NCI-H2107 treated with DMSO at 0.1 percent for 48 hours (cell line): Measurements from ENCODE around the gene CD6.

Experiments
- DNase-seq: peaks from one replicate; lab custom pipeline; 2025; ENCODE audit not compliant: unreplicated experiment; lab: John Stamatoyannopoulos, UW

Gene CD6

DNA sequence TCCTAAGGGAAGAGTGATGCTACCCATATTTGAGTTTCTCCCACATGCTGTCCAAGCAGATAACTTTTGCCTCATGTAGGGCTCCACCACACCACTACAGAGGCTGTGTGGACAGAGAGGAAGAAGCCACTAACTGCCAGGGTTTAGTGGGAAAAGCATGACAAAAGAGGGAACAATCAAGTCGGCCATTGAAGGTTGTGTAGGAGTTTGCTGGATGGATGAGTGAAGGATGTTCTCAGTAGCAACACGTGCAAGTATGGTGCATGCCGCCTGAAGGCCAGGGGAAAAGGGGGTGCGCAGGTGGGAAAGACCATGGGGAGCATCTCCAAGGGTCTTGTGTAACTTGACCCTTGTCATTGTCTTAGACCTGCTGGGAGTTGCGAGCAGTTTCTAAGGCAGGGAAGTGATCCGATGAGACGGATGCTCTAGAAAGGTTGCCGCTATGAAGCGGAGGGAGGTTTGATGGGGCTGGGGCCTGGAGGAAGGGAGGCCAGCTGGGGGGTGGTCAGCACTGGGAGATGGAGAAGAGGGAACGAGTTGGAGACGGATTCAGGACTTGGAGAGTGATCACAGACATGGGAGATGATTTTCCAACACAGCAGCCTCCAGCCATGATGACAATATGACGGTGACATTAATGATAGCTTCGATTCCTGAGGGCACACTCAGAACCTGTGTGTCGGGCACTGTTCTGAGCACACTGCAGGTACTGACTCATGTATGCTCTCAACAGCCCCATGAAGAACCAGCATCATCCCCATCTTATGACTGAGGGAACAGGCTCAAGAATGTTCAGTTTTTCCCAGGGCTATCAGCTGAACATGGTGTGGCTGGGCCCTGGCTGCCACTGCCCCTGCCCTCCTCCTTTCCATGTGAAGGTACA is 53.7 kb downstream of the CD6 start:
- no peak for DNase-seq

DNA sequence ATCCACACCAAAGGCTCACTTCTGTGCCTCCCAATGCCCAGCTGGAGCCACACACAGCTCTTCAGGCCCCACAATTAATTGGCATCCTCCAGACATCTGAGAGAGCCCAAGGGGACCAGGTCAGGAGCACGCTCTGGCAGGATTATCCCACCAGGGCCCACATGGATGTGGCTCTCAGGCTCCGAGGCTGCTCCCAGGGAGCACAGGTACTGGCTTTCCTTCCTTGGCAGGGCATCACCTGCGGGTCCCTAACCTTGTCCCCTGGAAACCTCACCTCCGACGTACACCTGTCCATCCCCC is 54.3 kb downstream of the CD6 start:
- no peak for DNase-seq

DNA sequence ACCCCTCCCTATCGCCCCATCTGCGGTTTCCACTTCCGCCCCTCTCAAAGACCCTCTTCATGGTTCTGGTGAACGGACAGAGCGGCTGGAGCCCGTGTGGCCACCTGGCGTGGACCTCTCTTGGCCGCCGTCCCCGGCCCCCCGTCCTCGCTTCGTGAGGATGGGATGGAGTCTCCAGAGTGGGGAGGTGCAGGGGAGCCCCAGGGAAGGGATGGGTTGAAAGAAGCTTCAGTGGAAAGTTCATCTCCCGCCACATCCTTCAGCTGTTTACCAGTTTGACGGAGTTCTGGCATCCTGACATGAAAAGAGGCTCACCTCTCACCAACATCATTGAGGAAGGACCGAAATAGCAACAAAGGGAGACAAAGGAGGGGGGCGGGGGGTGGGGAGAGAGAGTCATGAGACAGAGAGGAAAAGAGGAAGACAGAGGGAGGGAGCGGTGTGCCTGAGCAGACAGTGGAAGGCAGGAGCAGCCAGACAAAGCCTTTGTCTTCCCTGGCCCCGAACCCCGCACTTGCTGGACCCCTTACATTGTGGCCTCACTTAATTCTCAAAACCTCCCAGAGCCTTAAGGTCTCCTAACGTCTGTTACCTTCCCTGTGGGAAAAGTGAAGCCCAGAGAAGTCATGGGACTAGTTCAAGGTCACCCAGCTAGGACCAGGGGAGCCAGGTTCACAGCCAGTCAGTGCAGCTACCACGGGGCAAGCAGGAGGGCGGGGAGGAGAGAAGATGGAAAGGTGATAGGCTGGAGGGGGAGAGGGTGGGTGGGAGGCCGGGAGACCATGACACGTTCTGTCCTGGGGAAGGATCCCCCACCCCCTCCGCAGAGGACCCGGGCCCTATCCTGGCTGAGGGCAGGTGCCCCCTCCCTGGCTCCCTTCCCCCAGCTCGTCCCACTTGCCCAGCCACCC is 54.9 kb downstream of the CD6 start:
- no peak for DNase-seq

DNA sequence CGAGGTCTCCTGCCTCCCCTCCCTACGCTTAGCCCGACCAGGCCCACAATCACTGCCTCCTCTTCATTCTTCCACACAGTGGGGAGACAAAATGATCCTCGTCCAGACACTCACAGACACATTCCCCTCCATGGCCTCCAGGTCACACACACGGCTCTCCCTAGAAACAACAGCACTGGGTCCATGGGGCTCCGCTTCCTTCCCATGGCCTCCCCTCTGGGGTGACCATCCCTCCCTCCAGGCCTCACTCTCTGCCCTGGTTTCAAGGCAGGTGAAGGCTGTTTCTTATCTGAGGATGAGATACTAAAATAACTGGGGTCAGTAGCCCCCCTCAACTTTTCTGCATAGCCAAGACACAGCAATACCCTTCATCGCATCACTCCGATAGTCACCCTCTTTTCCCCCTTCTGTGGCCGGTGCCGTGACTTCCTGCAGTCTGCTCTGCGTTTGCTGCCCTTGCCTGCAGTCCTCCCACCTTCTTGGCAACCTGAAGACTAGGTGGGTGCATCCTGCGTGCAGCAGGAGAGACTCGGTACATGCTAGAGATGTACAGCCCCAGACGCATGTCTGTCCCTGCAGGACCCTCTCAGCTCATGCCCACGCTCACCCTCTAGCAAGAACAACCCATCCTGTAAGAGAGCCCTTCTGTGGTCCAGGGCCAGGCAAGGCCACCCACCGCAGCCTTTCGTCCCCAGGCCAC is 55.8 kb downstream of the CD6 start:
- no peak for DNase-seq

DNA sequence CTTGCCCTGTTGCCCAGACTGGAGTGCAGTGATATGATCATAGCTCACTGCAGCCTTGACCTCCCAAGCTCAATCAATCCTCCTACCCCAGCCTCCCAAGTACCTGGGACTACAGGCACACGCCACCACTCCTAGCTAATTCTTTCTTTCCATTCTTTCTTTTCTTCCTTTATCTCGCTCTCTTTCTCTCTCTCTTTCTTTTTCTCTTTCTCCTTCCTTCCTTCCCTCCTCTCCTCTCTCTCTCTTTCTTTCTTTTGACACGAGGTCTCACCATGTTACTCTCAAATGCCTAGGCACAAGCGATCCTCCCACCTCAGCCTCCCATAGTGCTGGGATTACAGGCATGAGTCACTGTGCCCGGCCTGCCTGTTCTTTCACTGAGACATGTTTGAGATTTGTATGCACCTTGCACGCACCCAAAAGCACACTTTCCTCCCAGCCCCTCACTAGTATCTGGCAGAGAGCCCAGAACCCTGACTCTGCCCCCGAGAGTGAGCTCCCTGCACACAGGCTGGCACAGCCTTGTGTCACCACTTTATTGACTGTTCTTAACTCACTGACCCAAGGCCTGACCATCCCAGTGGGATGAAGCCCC is 56.8 kb downstream of the CD6 start:
- peak; percentile 34 for DNase-seq

DNA sequence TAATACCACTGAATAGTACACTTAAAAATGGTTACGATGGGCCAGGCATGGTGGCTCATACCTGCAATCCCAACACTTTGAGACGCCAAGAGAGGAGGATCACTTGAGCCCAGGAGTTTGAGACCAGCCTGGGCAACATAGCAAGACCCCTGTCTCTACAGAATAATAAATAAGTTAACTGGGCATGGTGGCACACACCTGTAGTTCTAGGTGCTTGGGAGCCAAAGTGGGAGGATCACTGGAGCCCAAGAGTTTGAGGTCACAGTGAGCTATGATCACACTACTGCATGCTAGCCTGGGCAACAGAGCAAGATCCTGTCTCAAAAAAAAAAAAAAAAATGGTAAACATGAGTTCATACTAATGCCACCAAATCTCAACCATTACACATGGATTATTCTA is 61.3 kb downstream of the CD6 start:
- DNase-seq: no peak

DNA sequence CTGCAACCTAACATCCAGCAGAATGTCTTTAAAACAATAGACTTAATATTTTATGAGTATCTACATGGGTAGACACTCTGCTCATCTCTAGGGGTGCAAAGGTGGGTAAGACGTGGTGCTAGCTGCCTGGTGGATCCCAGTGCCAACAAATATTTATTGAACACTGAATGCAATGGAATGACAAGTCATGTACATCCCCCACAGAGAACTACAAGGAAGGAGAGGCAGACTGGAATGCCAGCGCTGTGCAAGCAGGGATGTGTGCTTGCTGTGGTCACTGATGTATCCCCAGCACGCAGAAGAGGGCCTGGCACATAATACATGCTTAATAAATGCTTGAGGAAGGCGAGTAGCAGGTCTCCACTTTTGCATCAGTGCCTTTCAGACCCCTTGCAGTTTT is 61.9 kb downstream of the CD6 start:
- DNase-seq: no peak

DNA sequence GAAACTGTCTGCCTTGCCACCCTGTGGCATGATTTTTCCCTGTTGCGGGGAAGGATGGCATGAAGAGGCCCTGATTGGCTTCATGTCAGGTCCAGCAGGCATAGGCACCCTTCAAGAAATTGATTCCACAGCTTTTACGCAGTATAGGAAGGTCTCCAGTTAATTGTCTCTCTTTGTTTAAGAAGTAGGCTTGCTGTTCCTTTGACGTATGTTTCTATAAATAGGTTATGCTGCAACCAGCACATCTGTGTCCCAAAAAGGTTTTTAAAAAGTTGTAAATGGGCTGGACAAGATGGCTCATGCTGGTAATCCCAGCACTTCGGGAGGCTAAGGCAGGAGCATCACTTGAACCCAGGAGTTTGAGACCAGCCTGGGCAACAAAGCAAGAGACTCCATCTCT is 62.6 kb downstream of the CD6 start:
- no peak for DNase-seq

DNA sequence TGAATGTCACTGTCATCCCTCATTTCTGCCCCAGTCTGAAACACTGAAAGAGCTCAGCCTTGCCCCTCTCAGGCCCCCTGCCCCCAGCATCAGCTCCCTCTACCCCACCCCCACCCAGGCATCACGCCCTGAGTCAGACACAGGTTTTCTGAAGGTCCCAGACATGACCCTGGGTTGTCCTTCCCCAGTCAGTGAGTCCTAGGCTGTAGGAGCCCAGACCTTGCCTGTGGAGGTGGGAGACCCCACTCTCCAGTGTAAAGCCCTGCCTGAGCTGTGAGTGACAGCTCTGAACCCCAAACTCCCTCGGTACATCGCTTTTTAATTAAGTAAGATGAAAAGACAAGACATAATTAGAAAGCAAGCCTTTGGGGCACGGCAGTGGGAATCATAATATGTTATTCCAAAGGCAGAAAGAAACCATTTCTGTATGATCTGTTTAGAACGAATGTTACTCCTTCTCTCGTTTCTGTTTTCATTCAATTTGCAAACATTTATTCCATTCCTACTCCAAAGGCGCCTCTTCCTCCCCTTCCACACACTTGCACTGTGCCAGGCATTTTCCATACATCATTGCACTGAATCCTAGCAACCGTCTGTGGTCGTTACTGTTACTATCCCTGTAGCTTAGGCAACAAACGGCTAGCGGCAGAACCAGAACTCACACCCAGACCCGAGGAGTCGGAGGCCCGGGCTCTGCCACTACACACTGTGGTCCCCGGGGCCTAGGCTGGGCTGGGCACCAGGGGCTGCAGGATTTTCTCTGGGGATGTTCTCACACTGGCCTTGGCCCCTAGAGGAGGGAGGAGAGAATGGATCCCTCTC is 63.4 kb downstream of the CD6 start:
- DNase-seq: no peak

DNA sequence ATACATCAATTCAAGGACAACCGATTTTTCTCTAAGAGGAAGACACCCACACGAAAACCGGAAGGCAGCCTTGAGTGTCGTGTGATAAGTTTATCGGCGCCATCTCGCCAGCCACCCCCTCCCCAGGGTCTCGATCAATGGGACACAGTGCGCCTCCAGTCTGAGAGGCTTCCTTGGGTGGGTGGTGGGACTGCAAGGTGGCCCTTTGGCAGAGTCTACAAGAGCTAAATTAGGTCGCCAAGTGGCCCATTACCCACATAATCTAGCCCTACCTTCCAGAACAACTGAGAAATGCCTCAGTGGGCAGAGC is 64.0 kb downstream of the CD6 start:
- DNase-seq: no peak

DNA sequence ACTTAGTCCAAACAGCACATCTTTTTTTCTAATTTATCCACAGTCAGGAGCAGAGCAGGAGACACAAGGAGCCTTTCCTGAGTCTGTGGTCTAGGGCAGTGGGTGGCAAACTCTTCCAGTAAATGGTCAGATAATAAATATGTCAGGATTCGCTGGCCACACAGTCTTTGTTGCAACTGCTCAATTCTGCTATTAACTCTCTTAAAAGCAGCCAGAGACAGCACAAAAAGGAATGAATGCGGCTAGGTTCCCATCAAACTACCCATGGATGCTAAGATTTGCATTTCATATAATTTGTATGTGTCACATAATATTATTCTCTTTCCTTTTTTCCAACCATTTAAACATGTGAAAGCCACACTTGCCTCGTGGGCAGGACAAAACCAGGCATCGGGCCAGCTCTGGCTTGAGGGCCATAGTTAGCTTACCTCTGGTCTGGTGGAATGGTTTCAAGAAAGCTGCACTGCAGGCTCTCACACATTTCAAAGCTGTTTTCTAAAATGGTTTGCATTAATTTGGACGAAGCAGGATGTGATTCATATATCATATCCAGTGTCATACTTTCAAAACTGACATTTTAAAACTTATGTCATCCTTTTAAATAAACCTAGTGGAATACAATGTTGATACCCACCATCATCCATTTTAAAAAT is 66.1 kb downstream of the CD6 start:
- no peak for DNase-seq

DNA sequence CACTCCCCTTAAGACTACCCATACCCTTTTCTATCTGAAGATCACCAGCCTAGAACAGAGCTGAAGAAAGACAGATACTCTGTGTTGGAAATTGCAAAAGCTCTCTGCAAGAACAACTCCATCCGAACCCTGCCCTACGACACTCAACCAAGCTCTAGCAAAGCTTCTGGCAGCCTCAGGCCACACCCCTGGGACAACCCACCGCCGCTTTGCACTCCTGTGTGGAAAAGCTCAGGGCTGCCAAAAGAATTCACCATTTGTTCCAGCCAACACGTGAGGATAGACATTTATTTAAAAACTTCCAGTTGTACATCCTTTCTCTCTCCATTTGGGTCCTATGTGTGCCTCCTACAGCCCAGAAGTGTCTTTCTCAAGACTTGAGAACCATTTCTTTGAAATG is 68.4 kb downstream of the CD6 start:
- no peak for DNase-seq

DNA sequence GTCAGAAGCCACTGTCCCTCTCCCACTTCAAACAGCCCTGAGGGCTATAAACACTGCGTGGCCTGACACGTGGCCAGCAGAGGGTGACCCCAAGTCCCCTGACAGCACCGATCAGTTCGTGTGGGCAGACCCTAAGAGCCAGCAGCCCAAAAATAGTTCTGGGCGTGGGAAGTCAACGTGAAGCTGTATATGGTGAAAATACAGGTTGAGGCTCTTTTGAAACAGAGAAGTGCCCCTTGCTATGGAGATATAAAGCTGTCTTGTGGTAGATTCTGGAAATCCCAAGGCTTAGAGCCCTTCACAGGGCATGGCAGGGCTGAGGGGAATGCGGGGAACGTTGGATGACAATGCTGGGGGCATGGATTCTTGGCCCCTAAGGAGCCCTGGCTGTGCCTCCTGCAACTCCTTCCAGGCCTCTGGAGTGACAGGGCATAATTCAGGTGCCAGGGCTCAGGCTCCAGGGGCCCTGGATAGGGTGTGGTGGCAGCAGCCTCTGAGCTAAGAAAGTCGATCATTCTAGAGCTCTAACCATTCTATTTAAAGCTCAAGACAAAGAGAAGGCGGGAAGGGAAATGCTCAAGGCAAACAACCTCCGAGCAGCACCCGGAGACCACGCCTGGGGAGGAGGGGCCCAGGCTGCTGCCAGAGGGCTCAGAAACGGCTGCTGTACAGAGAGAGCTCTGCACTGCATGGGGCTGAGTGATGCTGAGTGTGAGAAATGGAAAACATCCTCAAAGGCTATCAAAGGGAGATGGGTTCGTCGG is 70.5 kb downstream of the CD6 start:
- peak; percentile 57 for DNase-seq

DNA sequence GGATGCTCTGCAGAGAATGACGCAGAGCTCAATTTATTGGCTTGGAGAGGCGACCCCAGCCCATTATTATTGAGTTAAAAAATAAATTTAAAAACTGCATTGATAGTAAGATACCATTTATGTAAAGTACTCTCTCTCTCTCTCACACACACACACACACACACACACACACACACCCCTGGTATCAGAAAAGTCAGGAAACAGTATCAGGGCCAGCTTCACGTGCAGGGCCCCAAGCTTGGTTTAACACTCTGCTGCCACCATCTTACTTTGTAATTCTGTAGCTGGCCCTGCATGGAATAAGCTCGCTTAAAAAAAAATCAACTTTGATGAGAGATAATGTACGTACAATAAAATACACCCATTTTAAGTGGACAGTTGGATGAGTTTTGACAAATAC is 71.1 kb downstream of the CD6 start:
- no peak for DNase-seq

DNA sequence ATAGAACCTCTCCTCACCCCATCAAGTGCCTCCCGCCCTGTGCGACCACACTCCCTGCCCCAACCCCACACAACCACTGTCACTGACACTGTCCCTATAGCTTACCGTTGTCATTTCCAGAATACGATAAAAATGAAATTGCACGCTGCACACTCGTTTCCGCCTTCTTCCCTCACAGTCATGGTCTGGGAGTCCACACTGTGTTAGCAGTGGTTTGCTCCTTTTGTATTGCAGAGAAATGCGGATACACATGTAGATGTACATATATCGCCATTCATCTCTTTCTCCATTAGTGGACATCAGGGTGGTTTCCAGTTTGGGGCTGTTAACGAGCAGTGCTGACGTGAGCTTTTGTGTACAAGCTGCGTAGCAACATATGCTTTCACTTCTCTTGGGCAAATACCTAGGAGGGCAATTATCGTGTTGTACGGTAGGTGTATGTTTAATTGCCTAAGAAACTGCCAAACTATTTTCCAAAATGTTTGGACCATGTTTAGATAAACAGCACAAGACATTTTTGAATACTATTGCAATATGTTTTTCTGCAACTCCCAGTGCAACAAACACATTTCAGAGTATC is 71.6 kb downstream of the CD6 start:
- DNase-seq: no peak

DNA sequence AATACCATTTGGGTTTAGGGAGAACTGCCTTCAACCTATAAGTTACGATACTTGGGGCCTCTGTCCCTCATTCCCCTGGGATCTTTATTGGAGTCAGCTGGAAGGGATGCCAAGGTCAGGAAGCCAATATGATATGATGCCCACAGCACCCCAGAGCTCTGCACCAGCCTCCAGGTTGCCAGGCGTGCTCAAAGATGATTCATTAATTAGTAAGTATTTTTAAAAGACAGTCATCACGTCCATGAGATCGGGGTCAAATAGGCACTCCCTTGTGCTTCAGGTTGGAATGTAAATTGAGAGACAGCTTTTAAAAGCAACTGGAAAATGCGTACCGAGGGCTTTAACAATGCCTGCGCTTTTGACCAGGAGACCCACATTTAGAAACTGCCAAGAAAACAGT is 73.8 kb downstream of the CD6 start:
- DNase-seq: no peak

DNA sequence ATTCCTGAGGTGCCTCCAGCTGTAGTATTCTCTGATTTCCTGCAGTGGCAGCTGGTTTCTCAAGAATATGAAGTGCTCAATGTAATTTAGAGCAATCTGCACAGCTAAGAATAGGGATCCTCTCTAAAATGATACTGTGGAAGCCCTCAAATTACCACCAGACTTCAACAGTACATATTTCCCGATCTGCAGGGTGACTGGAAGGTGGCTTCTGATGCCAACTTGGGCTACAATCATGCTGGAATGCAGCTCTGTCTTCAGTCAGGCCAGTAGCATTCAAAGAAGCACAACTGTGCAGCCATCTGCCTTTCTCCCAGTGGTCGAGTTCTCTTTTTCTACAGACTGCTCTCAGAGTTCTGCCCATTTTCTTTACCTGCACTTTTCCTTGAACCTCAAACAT is 75.4 kb downstream of the CD6 start:
- DNase-seq: no peak

DNA sequence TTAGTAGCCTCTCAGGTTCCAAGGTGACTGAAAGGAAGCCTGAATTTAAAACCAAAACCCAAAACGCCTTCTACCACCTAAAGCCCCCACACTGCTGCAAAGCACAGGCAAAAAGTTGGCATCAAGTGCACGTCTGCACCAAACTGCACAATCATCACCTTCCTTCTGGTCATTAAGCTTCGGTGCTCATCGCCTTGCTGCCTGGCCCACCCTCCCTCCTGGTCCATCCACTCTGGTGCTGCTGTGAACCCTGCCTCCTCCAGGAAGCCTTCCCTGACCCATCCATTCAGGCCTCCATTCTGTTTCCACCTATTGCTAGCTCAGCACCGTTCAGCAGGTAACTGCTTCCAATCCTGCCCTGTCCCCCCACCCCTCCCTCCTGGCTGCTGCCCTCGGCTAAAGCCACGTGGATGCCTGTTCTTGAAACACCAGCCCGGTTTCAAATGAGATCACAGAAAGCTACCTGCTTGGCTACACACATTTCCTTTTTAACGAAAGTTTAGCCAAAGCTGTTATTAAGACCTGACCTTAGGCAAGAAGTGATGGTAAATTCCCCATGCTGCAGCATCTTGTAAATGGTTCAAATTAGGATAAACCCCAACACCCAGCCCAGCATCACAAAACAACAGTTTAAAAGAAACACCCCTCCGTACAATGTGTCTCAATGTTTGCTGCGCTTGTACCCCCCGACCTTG is 77.0 kb downstream of the CD6 start:
- no peak for DNase-seq

DNA sequence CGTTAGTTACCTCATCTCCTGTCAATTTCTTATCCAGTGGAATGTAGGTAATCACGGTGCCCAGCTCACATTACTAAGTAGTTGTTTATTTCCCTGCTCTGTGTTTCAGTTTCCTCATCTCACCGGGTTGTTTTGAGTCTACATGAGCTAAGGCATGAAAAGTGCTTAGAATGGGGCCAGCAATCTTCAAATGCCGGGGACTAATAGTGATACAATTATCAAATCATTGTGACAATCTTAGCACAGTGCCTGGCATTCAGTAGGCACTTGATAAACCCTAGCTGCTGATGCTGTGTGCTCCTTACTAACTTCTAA is 77.5 kb downstream of the CD6 start:
- DNase-seq: no peak
